ENCODE data around the gene RIC8A. TPM values are rescaled to one million over a fixed set of nuclear protein-coding genes. Genes with fewer than 3 reads are reported as not detected.

RIC8A gene
- total and polyA plus RNA-seq, 2 donors from 2014 or later, result 52.3 to 92.1 TPM

DNA sequence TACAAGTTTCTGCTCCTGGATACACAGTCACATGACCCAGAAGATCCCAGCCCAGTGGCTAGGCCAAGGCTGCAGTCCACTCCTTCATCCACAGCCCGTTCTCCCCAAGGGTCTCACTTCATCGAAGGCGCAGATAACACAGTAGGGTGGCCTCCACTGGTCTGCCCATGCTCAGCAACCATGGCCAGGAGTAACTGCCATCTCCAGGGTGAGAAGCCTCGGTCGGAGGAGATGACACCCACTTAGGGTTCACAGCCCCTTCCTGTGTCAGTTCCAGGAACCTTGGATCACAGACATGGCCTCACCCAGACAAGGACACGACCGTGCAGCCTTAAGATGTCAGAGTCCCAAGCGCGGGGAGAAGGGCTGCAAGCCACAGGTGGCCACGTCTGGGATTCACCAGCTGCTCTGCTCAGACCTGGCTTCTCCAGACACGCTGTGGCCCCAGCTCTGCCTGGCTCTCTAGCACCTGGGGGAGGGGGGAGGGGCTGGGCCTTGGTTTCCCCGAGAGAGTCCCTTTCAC, 2.9 kb upstream of the RIC8A start:
- TF ChIP-seq, protein P1, sequence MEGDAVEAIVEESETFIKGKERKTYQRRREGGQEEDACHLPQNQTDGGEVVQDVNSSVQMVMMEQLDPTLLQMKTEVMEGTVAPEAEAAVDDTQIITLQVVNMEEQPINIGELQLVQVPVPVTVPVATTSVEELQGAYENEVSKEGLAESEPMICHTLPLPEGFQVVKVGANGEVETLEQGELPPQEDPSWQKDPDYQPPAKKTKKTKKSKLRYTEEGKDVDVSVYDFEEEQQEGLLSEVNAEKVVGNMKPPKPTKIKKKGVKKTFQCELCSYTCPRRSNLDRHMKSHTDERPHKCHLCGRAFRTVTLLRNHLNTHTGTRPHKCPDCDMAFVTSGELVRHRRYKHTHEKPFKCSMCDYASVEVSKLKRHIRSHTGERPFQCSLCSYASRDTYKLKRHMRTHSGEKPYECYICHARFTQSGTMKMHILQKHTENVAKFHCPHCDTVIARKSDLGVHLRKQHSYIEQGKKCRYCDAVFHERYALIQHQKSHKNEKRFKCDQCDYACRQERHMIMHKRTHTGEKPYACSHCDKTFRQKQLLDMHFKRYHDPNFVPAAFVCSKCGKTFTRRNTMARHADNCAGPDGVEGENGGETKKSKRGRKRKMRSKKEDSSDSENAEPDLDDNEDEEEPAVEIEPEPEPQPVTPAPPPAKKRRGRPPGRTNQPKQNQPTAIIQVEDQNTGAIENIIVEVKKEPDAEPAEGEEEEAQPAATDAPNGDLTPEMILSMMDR (IDR thresholded peaks at IDR 0.05; ENCODE audit: borderline replicate concordance, extremely low read depth, insufficient read depth), result no peak
- Histone ChIP-seq H3K4me3 (ENCODE audit: low read length in 3 of 3) (no peak overlapping the region), H3K27ac (ENCODE audit: low read depth in 2 of 2, low read length in 2 of 2) (no peak overlapping the region), H3K4me1 (ENCODE audit: control insufficient read depth in 2 of 3, insufficient read depth in 2 of 3, low read depth in 1 of 3, low read length in 3 of 3) (peaks cover 0 to 25% (median 17%) of the 10 kb centered on the region in 3 donors), H3K9ac (ENCODE audit: low read length in 3 of 3) (no peak overlapping the region), H3K9me3 (ENCODE audit: control insufficient read depth in 2 of 3, insufficient read depth in 1 of 3, low read length in 3 of 3) (no peaks in the 10 kb centered on the region), H3K36me3 (ENCODE audit: control insufficient read depth in 2 of 3, insufficient read depth in 3 of 3, low read length in 3 of 3) (peaks cover 0 to 26% (median 21%) of the 10 kb centered on the region in 3 donors), H3K27me3 (ENCODE audit: control insufficient read depth, insufficient read depth, low read length) (no peaks in the 10 kb centered on the region)
- FAIRE-seq (no peak), DNase-seq (peak in 1 of 5 donors; percentile 69)
- intact Hi-C loops (cut with DNase I), result no loop called here

DNA sequence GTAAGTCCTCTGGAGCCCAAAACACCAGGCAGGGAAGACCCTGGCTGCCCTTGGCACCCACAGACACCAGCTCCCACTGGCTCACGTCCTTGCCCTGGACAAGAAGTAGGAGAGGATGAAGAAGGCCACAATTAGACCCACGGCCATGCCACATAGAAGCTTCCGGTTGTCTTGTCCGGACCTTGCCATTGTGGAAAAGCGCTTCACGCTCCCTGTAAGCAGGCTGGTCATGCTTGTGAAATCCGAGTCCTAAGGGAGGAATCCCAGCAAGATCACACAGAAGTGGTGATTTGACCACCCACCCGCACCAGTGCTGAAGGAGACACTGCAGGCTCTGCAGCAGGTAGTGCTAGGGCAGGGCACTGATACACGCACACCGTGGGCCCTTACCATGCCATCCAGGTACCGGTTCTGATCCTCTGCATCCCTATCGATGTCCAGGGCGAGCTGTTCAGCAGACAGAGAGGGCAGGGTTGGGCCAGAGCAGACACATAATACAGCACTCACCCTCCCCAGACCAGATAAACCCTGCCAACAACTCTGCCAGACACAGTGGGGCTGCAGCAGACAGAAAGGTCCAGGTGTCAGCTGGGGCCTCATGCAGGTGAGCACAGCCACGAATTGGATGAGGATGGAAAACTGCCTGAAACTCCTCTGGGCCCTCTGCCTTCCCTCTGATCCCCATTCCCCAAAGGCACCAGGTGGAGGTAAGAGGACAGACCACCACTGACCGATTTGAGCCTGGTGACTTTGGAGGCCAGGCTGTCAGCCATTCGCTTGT, 2.1 kb upstream of the RIC8A start:
- no peak for FAIRE-seq
- H3K27me3 ChIP-seq (ENCODE audit: control insufficient read depth, insufficient read depth, low read length), result no peaks in the 10 kb centered on the region
- TF ChIP-seq, protein P1 (IDR thresholded peaks at IDR 0.05; ENCODE audit: borderline replicate concordance, extremely low read depth, insufficient read depth), result no peak
- DNase-seq, result peak in 1 of 5 donors; percentile 52
- peak overlapping the region in 1 of 3 donors; percentile 88 for H3K4me3 ChIP-seq (ENCODE audit: low read length in 3 of 3)
- peaks cover 2 to 32% (median 28%) of the 10 kb centered on the region in 3 donors for H3K36me3 ChIP-seq (ENCODE audit: control insufficient read depth in 2 of 3, insufficient read depth in 3 of 3, low read length in 3 of 3)
- no peaks in the 10 kb centered on the region for H3K9me3 ChIP-seq (ENCODE audit: control insufficient read depth in 2 of 3, insufficient read depth in 1 of 3, low read length in 3 of 3)
- intact Hi-C loops (cut with DNase I), result no loop called here
- H3K9ac ChIP-seq (ENCODE audit: low read length in 3 of 3), result peak overlapping the region in 1 of 3 donors; percentile 95
- H3K27ac ChIP-seq (ENCODE audit: low read depth in 2 of 2, low read length in 2 of 2), result no peak overlapping the region
- H3K4me1 ChIP-seq (ENCODE audit: control insufficient read depth in 2 of 3, insufficient read depth in 2 of 3, low read depth in 1 of 3, low read length in 3 of 3), result peaks cover 0 to 33% (median 17%) of the 10 kb centered on the region in 3 donors

DNA sequence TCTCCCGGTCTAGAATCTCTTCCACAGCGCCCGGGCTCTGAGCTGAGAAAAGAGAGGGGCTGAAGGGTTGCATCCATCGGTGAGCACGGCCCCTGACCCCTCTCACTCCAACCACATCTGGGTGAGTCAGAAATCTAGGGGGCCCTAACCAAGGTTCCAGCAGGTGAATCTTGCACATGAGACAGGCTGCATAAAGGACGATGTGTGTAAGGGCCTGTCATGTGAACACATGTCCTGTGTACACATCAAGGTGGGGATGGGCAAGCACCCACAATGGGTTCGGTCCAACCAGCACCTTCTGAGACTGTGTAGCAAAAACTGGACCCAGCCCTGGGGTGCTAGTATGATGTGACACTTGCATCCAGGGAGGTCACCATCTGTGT, 1.5 kb upstream of the RIC8A start:
- peak overlapping the region in 2 of 3 donors; percentile 81 to 95 for H3K9ac ChIP-seq (ENCODE audit: low read length in 3 of 3)
- no peaks in the 10 kb centered on the region for H3K9me3 ChIP-seq (ENCODE audit: control insufficient read depth in 2 of 3, insufficient read depth in 1 of 3, low read length in 3 of 3)
- H3K27ac ChIP-seq (ENCODE audit: low read depth in 2 of 2, low read length in 2 of 2), result no peak overlapping the region
- peaks cover 0 to 39% (median 17%) of the 10 kb centered on the region in 3 donors for H3K4me1 ChIP-seq (ENCODE audit: control insufficient read depth in 2 of 3, insufficient read depth in 2 of 3, low read depth in 1 of 3, low read length in 3 of 3)
- FAIRE-seq (no peak), DNase-seq (peak in 1 of 5 donors; percentile 38)
- peak overlapping the region in 2 of 3 donors; percentile 88 to 94 for H3K4me3 ChIP-seq (ENCODE audit: low read length in 3 of 3)
- H3K36me3 ChIP-seq (ENCODE audit: control insufficient read depth in 2 of 3, insufficient read depth in 3 of 3, low read length in 3 of 3), result peaks cover 2 to 37% (median 29%) of the 10 kb centered on the region in 3 donors
- TF ChIP-seq, protein P1 (IDR thresholded peaks at IDR 0.05; ENCODE audit: borderline replicate concordance, extremely low read depth, insufficient read depth), result no peak
- intact Hi-C loops (cut with DNase I), result no loop called here
- no peaks in the 10 kb centered on the region for H3K27me3 ChIP-seq (ENCODE audit: control insufficient read depth, insufficient read depth, low read length)

Data from kidney (tissue), 14 donors.